GM12865 (cell line): Measurements from ENCODE around the gene ASXL2.

ENCODE experiments used
- DNase-seq: peaks from one replicate; pipeline ENCODE4 v3.0.0; 2010; ENCODE audit warnings: low read depth
- H3K4me3 ChIP-seq: 2 replicates; pipeline ENCODE4 v1.5.1; 2011; ENCODE audit warnings: mild to moderate bottlenecking, low read depth, low read length, control low read depth
- CTCF ChIP-seq: IDR thresholded peaks from 2 replicates; pipeline ENCODE4 v1.5.1; 2011; ENCODE audit warnings: low read length, control low read depth, low read depth, inconsistent platforms; ENCODE audit not compliant: insufficient read depth; ENCODE audit errors: missing control alignments

The ASXL2 gene

GRCh38 chr2:25895018-25895417, 16.7 kb upstream of the ASXL2 start:
- TF ChIP-seq CTCF, result no peak

GRCh38 chr2:25894135-25894830, 16.0 kb upstream of the ASXL2 start:
- no peak overlapping the region for H3K4me3 ChIP-seq
- no peak for TF ChIP-seq CTCF
- no peak for DNase-seq

More at GRCh38 chr2:25895018-25895417, 16.7 kb upstream of the ASXL2 start:
- no peak for DNase-seq
- H3K4me3 ChIP-seq, result no peak overlapping the region

GRCh38 chr2:25891672-25892071, 13.4 kb upstream of the ASXL2 start:
- H3K4me3 ChIP-seq, result no peak overlapping the region
- TF ChIP-seq CTCF, result no peak
- no peak for DNase-seq

GRCh38 chr2:25887624-25888242, 9.4 kb upstream of the ASXL2 start:
- no peak for DNase-seq
- no peak for TF ChIP-seq CTCF
- no peak overlapping the region for H3K4me3 ChIP-seq

GRCh38 chr2:25885933-25886332, 7.6 kb upstream of the ASXL2 start:
- TF ChIP-seq CTCF, result no peak
- no peak for DNase-seq
- no peak overlapping the region for H3K4me3 ChIP-seq

GRCh38 chr2:25881764-25882163, 3.5 kb upstream of the ASXL2 start:
- H3K4me3 ChIP-seq, result no peak overlapping the region
- no peak for DNase-seq
- no peak for TF ChIP-seq CTCF
